Measurements from ENCODE around the gene HAGHL. TPM values are rescaled to one million over a fixed set of nuclear protein-coding genes. Genes with fewer than 3 reads are reported as not detected.

The HAGHL gene
- total RNA-seq, 1 donor from 2014 or later: 5.9 TPM

- intact Hi-C loops (cut with micrococcal nuclease): no loop called here
Measured at GRCh38 chr16:719815-720446, 7.0 kb upstream of the HAGHL start.

- intact Hi-C loops (cut with micrococcal nuclease): no loop called here
Measured at GRCh38 chr16:720447-720989, 6.4 kb upstream of the HAGHL start.

GRCh38 chr16:720990-721764, 5.7 kb upstream of the HAGHL start, which contains the start of gene ANTKMT:
Gene ANTKMT (plus strand): TSS chr16:721146. CDS start chr16:721275, 129 bp downstream.
- intact Hi-C loops (cut with micrococcal nuclease): no loop called here

GRCh38 chr16:721765-722540, 5.0 kb upstream of the HAGHL start:
- intact Hi-C loops (cut with micrococcal nuclease): no loop called here

GRCh38 chr16:722835-723633, 3.9 kb upstream of the HAGHL start:
- intact Hi-C loops (cut with micrococcal nuclease): no loop called here

- intact Hi-C loops (cut with micrococcal nuclease): no loop called here
Measured at GRCh38 chr16:723695-724094, 3.2 kb upstream of the HAGHL start.

- intact Hi-C loops (cut with micrococcal nuclease): no loop called here
Measured at GRCh38 chr16:724188-725040, 2.5 kb upstream of the HAGHL start.

GRCh38 chr16:725041-725376, 1.9 kb upstream of the HAGHL start:
- intact Hi-C loops (cut with micrococcal nuclease): no loop called here

- intact Hi-C loops (cut with micrococcal nuclease): no loop called here
Measured at GRCh38 chr16:725463-726187, 1.3 kb upstream of the HAGHL start.

- intact Hi-C loops (cut with micrococcal nuclease): no loop called here
Measured at GRCh38 chr16:726188-726437, 793 bp upstream of the HAGHL start.

GRCh38 chr16:727291-727977, 528 bp downstream of the HAGHL start:
- intact Hi-C loops (cut with micrococcal nuclease): no loop called here

- intact Hi-C loops (cut with micrococcal nuclease): no loop called here
Measured at GRCh38 chr16:728131-728889, 1.4 kb downstream of the HAGHL start.

- intact Hi-C loops (cut with micrococcal nuclease): no loop called here
Measured at GRCh38 chr16:728890-729744, 2.2 kb downstream of the HAGHL start.

GRCh38 chr16:729768-730665, 3.1 kb downstream of the HAGHL start:
- intact Hi-C loops (cut with micrococcal nuclease): no loop called here

GRCh38 chr16:730666-731509, 4.0 kb downstream of the HAGHL start:
- intact Hi-C loops (cut with micrococcal nuclease): no loop called here

GRCh38 chr16:732332-732731, 5.4 kb downstream of the HAGHL start:
- intact Hi-C loops (cut with micrococcal nuclease): no loop called here
